Activated effector memory CD4-positive, alpha-beta T cell treated with anti-CD3 and anti-CD28 coated beads, Interleukin-2, amount 50 U/mL, for 16 hours (primary cell): ENCODE measurements around the gene EPB41L2.
"Not testable (repeated sequence)": the region's sequence is repeated elsewhere in the genome, so short reads cannot be mapped to it uniquely, and the experiment has no call there.

Experiments
- DNase-seq: peaks from one replicate; pipeline ENCODE4 v3.0.0-alpha.2; 2020

Gene EPB41L2

DNA sequence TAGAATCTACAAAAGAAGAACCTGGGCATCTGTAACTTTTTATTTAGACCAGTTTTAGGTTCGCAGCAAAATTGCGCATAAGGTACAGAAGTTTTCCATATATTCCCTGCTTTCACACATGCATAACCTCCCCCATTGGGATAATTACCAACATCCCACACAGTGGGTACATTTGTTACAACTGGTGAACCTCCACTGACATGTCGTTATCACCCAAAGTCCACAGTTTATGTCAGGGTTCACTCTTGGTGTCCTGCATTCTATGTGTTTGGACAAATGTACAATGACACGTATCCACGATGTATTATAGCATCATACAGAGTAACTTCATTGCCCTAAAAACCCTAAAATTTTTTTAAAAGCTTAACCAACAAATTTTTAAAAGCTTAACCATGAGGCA lies 126.1 kb downstream of the EPB41L2 start:
- no peak for DNase-seq

DNA sequence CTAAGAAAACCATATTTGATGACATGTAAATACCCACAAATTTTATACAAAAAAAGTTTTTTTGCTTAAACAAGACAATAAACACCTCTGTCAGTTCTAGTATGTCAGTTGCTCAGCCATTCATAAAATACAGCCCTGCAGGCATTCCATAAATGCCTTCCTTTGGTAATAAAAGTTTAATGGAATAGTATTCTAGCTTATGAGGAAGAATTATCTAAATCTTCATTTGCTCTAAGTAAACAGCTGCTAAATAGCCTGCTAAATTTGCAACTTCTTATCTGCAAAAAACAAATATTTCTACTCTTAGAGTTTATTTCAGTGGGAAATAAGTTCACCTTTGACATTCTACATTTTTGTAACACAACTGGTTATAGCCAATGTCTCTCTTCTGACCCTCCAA lies 127.1 kb downstream of the EPB41L2 start:
- no peak for DNase-seq

DNA sequence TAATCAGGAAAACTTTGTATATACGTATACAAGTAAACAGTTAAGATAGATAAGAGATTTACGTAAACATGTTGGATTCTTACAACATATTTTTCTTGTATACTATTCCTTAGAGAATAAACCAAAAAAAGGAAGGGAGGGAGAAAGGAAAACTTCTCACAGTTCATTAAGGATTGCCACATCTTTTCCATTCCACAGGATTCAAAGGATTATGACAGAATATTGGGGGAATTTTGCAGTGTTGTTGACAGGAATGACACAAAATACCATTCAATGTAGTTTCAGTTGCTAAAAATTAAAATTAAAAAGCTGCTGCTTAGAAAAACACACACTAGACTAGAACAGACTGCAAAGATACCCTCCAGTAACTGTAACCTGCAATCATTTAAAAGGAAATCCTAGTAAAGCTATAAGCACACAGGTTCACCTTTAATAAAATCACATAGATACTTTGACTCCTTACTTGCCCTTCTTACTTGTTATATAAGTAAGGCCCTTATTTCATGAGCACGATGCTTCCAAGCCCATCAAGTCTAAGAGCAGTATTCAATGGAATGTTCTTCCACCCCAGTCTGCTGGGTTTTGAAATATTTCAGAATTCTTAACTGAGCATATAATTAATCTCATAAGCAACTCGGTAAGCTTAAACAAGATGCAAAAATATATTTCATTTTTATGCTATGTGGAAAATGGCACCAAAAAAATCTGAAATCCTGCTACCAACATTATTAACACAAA lies 128.0 kb downstream of the EPB41L2 start:
- no peak for DNase-seq

DNA sequence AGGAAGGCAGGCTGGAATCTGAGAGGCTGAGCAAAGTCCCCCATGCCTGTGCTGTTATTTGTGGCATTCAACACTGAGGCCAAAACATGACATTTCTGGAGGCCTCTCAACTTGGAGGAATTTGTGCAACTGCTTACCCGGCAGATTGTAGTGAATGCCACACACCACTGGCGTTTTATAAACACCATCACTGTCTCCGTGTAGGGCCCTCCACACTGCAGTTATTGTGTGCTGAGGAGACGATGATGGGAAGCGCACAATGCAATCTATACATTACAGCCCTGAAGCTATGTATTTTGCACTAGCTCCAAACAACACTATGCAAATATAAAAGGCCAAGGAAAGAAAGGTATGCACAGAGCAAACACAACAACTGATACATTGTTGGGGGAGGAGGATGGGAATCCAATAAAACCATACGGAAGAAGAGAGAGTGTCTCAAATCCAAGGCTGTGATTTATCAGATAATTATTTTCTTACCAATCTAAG lies 129.3 kb downstream of the EPB41L2 start:
- no peak for DNase-seq

DNA sequence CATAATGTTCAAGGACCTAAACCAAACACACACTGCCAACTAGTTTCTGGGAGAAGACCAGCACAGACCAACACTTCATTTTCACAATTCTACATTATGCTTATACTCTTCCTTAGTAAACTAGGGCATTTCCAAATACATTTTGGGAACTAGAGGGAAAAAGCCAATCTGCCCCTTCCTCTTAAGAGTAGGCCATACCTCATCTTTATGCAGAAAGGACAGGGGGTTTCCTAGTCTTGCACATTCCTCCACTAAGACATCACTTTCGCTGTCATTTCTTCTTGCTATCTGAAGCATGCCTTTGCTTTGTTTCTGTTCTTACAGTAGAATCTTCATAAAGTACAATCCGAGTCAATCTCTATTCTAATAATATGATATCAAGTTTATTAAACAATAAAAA lies 130.1 kb downstream of the EPB41L2 start:
- no peak for DNase-seq

DNA sequence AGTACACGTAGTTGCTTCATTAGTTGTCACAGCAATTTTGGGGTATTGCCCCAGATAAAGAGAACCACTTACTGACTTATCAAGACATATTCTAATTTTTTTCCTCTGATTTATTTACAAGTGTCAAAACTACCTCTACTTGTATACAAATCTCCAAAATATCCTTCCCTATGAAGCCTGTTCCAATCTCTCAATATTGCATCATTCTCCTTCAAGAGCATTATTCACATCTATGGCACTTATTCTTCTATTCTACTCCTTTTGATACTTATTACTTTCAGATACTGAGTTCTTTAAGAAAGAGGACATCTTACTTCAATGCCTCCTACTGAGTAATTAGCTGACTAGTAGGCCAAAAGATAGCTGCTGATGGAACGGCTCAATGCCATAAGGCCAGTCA lies 130.6 kb downstream of the EPB41L2 start:
- no peak for DNase-seq

DNA sequence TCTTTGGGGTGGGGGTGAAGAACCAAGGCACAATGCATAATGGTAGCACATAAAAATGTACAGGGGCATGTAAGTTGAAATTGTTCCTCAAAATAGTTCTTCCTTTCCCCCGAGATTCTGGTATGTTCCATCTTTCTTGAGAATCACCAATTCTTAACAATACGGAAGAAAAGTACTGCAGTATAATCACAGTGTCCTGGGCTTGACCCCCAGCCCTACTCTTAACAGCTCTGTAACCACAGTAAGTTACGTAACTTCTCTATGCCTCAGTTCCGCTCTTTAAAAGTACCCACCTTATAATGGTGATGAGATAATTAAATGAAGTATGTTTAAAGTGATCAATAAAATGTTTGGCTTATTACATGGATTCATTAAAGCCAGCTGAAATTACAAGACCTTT lies 131.4 kb downstream of the EPB41L2 start:
- no peak for DNase-seq

DNA sequence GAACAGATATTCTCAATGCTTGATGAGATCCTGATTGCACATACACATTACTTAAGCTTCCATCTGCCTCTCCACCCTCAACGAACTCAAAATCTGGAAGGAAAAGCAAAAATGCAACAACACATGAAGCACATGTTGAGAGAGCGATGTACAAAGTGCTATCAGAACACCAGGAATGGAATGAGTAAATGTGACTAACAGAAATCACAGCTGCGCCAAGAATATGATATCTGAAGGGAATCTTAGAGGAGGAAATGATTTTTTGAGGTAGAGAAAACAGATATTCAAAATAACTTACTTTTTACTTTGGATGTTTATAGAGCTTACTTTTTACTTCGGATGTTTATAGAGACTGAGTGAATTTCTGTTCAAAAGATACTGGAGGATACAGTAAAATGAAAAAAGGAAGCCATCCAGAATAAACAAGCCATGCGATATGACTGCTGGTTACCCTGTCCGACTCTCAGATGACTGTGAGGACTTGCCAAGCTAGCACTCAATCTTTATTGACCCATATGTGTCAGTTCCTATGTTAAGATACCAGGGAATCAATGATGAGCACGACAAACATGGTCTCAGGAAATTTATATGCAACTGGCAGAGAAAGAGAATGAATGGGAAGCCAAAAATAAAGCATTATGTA lies 133.9 kb downstream of the EPB41L2 start:
- DNase-seq, result no peak

DNA sequence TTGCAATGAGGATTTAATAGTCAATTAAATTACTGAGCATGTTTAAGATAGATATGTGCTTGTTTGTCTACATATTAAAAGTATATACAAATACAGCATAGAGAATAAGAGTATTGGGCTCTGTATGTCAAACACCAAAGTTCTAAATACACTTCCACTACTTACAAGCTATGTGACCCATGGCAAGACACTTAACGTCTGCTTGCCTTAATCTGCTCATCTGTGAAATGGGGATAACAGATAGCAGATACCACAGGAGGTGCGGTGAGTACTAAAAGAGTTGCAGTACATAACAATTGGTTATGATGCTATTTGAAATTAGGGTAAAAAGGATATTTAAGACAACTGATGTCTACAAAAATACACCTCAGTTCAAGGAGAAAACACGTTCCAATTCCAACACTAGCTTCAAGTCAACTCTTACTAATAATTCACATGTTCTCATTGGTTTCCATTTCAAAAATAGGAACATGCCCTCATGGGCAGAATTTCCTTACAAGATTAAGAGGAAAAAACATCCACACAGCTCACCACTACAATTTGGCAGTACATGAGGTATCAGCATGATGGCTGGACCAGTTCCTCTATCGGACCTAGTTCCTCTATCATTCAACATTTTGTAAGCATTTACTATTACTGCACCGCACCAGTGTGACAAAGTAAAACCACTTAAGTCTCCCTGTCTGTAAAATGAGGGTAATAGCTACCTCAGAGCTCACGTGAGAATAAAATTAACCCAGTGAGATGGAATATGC lies 134.7 kb downstream of the EPB41L2 start:
- no peak for DNase-seq

DNA sequence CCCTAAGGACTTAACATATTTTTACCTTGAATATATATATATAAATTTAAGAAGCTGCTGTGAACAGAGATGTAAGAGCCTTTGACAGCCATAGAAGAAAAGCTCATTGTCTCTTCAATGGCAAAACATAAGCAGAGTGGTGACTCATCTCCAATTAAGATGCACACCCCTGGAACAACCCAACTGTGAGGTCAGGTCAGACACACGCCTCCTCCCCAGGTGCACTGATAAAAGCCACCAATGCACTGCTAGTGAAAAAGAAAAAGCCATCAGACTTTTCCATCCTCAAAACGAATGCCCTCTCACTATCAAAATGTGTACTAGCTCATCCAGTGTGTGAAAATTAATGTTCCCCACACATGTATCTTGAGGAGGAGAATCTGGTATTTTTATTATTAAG lies 135.7 kb downstream of the EPB41L2 start:
- no peak for DNase-seq

DNA sequence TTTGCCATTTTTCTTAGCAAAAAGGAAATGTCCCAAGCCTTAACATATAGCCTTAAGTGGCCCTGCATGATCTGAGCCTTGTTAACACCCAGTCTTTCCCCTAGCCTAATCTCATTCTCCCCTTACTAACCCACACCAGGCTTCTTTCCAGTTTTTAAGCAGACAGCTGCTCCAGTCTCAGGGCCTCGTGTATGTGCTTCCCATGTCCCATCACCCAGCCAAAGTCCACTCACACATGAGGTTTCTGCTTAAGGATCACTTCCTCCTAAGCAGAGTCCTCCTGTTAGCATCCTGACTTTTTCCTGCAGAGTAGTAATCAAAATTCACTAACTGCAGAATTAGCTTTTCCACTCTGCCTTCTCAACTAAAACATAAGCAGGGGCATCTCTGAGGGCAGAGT lies 139.7 kb downstream of the EPB41L2 start:
- no peak for DNase-seq

DNA sequence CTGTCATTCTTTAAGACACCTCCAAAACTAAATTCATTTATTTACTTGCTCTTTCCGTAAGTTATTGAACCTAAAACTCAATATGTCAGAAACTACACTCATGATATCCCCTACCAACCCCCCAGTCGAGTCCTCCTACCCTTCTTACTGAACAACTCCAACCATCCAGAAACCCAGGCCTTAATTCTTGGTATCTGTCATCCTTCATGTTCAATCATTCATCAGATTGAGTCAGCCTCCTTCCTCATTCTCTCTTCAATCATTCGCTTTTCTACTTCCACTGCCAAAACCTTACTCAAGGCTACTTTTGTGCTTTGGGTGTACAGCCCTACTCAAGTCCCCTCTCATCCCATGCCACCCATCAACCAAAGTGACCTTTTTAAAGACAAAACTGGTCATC lies 140.1 kb downstream of the EPB41L2 start:
- no peak for DNase-seq

DNA sequence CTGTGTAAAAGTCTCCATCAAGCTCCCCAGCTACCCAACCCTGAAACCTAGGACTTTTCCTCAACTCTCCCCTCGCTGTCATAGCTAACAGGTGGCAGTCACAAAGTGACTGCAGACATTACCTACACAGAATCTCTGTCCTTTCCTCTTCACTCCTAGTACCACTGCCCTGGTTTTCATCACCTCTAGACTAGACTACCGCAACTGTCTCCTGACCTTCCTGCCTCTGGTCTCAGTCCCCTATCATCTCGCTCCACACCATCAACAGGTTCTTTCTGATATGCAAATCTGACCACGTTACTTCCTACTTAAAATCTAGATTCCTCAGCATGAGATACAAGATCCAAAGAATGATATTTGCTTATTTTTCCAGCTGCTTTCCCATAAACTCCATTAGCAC lies 142.1 kb downstream of the EPB41L2 start:
- no peak for DNase-seq

DNA sequence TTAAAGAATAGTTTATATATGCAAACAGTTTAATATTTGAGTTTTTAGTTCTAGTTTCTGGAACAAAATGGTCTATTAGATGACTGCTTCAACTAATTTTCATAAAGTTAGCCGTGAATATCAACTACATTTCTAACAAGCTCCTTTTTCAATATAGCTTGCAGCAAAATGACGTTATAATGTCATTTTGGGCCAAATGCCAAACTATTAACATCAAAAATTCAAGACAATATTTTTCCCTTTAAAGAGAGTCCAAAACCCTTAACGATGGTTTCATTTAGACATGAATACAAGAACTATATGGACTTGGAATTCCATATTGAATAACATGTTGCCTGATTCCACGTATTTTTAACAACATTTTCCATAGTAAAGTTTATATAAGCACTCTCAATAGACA lies 144.9 kb downstream of the EPB41L2 start:
- DNase-seq, result no peak

DNA sequence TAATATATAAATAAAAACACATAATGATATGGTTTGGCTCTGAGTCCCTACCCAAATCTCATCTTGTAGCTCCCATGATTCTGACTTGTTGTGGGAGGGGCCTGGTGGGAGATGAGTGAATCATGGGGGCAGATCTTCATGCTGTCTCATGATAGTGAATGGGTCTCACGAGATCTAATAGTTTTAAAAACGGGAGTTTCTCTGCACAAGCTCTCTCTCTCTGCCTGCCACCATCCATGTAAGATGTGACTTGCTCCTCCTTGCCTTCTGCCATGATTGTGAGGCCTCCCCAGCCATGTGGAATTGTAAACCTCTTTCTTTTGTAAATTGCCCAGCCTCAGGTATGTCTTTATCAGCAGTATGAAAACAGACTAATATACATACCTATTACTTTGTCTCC lies 147.4 kb downstream of the EPB41L2 start:
- DNase-seq, result not testable (repeated sequence)

DNA sequence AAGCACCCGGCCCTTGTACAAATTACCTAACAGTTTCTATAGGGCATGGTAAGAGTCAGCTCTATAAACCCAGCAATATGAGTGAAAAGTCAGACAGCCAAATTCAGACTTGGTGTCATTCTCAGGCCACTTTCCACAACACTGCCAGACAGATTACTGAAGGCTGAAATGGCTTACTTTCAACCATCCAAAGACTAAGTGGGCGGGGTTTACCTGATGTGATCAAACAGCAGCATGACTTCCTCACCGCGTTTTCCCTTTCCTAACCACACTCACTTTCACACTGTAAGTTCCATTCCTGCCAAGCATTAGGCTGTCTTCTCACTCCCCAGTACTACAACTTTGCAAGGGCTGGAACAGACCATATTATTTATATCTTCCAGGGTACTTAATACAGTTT lies 149.9 kb downstream of the EPB41L2 start:
- no peak for DNase-seq

DNA sequence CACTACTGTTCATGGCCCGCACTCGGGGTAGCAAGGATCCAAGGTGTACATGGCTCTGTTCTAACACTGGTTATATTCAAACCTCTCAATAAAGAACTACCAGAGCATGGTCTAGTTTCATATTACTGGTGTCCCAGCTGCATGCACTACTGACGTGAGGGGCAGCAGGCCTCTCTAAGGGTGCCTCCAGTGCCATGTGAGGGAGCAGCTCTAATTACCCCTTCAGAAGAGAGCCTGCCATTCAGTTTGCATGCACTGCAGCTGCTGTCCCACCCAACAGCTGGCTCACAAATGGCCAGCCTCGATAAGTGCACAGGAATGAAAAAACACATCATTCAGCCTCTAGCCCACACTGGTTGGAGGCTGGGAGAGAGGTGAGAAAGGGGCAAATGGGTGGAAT lies 150.6 kb downstream of the EPB41L2 start:
- DNase-seq, result no peak

DNA sequence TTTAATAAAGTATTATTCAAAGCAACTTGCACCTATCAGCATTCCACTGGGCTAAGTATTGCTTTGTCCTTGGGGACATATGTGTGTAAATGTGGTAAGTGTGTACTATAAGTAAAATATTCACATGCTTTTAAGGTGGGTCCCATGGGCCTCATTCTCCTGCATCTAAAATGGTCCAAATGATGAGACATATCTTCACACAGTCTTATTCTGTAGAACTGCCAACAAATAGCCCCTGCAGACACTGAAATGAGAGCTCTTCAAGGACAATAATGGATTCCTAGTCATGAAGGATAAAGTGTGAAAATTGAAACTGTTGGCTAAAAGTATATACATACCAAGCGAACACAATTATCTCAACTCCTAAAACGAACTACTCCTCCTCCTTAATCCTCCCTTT lies 154.1 kb downstream of the EPB41L2 start:
- DNase-seq, result no peak

DNA sequence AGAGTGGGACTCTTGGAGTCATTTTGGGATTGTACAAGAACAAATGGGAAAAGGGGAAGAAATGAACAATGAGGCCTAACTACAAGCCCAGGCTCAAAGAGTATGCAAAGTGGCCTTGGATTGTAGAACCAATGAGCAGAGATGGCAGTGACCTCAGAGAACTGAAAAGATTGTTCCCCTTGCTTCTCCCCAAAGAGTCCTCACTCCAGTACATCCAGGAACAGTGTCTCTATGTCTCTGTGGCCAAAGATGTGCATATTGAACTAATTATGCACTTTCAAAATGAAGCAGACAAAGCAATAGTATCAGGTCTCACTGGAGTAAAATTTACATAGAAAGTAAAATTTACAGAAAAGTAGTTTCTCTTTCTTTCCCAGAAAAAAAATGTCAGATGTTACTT lies 154.9 kb downstream of the EPB41L2 start:
- no peak for DNase-seq

DNA sequence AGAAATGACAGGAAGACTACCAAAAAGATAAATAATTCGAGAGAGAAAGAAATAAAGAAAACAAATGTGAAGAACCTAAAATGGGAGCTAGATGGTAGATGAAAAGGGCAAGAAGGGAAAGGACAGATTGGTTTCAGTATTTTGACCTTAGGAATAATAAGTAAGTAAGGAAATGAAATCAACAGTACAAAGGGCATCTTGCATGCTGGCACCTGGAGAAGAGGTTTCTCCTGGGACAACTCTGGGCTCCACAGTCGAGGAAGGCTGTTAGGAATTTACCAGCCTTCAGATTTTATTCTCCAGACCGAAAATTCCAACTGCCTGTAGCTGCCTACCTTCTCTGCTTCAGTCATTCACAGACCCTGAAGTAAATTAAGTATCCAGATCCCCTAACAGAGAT lies 155.4 kb downstream of the EPB41L2 start:
- DNase-seq, result no peak

DNA sequence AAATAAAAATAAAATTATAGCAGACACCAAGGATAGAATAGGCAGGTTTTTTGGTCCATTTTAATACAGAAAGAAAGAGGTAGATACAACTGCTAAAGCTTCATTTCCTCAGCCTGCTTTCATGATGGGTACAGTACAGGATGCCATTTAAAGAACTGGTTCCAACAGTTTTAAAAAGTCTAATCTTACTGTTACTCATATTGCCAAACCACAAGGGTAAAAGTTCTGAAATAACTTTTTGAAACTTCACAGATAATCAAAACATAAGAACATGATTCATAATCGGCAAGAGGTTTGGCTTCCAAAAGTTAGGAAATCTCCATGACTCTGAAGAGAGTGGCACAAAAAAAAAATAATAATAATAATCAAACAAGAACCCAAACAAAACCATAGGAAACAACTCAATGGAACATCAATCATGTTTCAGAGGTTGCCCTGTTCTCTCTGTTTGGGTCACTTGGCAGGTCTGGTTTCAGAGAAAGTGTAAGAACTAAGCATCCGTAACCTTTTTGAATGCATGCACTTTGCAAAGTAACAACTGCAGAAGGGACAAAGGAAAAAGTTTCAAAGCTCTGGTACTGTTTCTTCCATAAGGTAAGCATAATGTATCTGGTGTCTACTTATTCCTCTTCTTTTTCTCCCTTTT lies 156.2 kb downstream of the EPB41L2 start:
- DNase-seq, result no peak

DNA sequence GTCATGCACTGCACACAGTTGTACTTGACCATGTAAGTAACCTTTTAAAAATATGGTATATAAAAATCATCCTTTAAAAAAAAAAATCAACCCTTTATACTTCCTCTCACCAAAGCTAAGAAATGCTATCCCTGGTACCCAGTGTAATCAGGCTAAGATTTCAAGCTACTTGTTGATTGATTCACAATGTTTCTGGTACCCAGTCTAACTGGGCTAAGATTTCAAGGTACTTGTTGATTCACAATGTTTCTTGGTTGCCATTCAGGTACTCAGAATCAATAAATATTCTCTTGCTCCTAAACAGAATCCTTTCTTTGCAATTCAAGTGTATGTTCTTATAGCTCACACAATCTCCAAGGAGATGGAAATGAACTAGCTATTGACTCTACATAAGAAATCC lies 159.4 kb downstream of the EPB41L2 start:
- no peak for DNase-seq

DNA sequence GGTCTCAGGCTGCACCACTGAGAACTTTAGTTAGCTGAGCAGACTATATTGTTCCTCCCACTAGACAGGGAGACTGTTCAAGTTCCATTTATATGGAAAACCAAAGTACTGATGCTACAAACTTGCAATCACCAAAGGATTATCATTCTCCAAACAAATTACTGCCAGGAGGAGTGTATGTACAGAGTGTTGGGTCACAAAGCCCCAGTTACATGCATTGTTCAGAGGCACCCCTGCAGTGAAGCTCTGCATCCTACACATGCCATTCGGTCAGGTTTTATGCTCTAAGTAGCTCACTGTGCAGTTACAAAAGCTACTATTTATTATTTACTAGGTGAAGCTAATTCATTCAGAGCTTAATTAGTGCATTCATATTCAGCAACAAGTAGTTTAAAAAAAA lies 160.0 kb downstream of the EPB41L2 start:
- no peak for DNase-seq

DNA sequence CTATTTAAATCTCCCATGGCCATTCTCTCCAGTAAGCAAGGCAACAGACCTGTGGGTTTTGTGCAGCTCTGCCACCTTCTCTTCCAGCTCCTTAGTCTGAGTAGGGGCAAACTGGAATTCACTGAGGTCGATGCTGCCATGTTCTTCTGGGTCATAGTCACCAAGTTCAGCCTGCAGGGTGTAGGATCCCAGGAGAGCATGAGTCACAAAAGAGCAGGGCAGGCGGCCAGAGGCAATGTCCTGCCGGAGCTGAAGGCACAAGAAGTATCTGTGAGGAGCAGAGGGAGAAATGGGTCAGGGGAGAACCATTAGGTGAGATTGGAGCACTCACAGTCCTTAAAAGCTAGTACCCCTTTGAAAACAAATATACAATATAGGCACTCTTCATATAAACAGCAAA lies 162.1 kb downstream of the EPB41L2 start:
- DNase-seq, result no peak
